Measurements from ENCODE around the gene CCDC186. TPM values are rescaled to one million over a fixed set of nuclear protein-coding genes. Genes with fewer than 3 reads are reported as not detected.

The CCDC186 gene
- total and polyA plus RNA-seq, 2 of the 13 experiments (the other 11 are each of a cell fraction or from before 2014, with no cell fraction given), result 4.2 to 11.8 TPM

DNA sequence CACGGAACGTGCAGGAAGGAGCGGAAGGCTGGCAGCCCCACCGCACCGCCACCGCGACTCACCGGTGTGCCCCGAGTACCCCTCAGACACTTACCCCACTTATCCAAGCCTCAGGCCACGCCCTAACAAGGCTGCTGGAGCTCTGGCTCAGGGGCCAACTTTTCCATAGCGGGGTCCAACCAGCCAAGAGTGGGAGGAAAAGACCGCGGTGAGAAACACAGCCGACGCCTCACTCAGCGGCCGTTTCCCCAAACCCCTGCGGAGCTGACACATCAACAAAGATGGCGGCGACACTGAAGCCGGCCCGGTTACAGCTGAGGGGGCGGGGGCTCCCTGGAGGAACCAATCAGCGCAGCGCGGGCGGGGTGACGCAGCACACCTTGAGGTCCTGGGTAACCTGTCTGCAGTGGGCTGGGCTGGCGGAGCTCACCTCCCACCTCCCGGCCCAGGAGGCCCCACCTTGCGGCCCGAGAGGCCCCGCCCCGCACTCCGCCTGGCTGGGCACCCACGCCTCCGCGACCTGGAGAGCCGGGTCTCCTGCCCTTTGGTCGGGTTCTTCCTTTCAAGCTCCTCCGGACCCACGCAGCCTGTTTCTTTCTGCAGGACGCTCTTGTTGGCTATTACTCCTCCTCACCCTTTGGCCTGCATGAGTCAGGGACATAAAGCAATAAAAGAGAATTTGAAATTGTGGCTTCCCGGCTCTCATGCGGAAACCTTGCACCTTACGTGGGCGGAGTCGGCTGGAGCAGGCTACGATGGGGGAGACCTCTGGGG lies at the start of gene CCDC186 (continued):
- TF ChIP-seq JUND (CRISPR knock-in tag; IDR thresholded peaks at IDR 0.05), result no peak
- TF ChIP-seq, protein P1, sequence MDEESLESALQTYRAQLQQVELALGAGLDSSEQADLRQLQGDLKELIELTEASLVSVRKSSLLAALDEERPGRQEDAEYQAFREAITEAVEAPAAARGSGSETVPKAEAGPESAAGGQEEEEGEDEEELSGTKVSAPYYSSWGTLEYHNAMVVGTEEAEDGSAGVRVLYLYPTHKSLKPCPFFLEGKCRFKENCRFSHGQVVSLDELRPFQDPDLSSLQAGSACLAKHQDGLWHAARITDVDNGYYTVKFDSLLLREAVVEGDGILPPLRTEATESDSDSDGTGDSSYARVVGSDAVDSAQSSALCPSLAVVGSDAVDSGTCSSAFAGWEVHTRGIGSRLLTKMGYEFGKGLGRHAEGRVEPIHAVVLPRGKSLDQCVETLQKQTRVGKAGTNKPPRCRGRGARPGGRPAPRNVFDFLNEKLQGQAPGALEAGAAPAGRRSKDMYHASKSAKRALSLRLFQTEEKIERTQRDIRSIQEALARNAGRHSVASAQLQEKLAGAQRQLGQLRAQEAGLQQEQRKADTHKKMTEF (CRISPR knock-in tag; IDR thresholded peaks at IDR 0.05), result peak; percentile 74
- TF ChIP-seq GATAD1 (CRISPR knock-in tag; IDR thresholded peaks at IDR 0.05), result peak; percentile 68; the same call in 1 of the 2 replicates
- TF ChIP-seq SP4 (CRISPR knock-in tag; IDR thresholded peaks at IDR 0.05), result peak; percentile 73
- no peak; the same call in 1 of the 2 replicates for TF ChIP-seq TCF7 (IDR thresholded peaks at IDR 0.05; ENCODE audit: low read depth)
- TF ChIP-seq KAT8 (CRISPR knock-in tag; IDR thresholded peaks at IDR 0.05), result peak; percentile 60
- TF ChIP-seq, protein P2, sequence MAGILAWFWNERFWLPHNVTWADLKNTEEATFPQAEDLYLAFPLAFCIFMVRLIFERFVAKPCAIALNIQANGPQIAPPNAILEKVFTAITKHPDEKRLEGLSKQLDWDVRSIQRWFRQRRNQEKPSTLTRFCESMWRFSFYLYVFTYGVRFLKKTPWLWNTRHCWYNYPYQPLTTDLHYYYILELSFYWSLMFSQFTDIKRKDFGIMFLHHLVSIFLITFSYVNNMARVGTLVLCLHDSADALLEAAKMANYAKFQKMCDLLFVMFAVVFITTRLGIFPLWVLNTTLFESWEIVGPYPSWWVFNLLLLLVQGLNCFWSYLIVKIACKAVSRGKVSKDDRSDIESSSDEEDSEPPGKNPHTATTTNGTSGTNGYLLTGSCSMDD (CRISPR knock-in tag; IDR thresholded peaks at IDR 0.05), result no peak
- no peak; the same call in 1 of the 2 replicates for TF ChIP-seq ZFP1 (CRISPR knock-in tag; IDR thresholded peaks at IDR 0.05)
- no peak for TF ChIP-seq U2AF2 (IDR thresholded peaks at IDR 0.05; ENCODE audit: low read depth, low read length)
- TF ChIP-seq ZNF558 (CRISPR knock-in tag; IDR thresholded peaks at IDR 0.05; ENCODE audit: borderline replicate concordance), result peak; percentile 68; the same call in 1 of the 2 replicates
- peak; percentile 70; the same call in 1 of the 2 replicates for TF ChIP-seq FOXC1 (CRISPR knock-in tag; IDR thresholded peaks at IDR 0.05; ENCODE audit: borderline replicate concordance)
- TF ChIP-seq CHCHD3 (CRISPR knock-in tag; IDR thresholded peaks at IDR 0.05), result no peak
- peak; percentile 76; the same call in 1 of the 2 replicates for TF ChIP-seq ZFP90 (CRISPR knock-in tag; IDR thresholded peaks at IDR 0.05; ENCODE audit: borderline replicate concordance)
- TF ChIP-seq ZNF883 (CRISPR knock-in tag; IDR thresholded peaks at IDR 0.05; ENCODE audit: not compliant biosample characterization), result no peak
- no peak for TF ChIP-seq ATM (IDR thresholded peaks at IDR 0.05; ENCODE audit: borderline replicate concordance)
- TF ChIP-seq NR3C1 (CRISPR knock-in tag; IDR thresholded peaks at IDR 0.05), result no peak
- TF ChIP-seq ZNF891 (CRISPR knock-in tag; IDR thresholded peaks at IDR 0.05), result peak; percentile 80; the same call in 1 of the 2 replicates
- TF ChIP-seq ZNF230 (CRISPR knock-in tag; IDR thresholded peaks at IDR 0.05), result no peak
- TF ChIP-seq, protein P3, sequence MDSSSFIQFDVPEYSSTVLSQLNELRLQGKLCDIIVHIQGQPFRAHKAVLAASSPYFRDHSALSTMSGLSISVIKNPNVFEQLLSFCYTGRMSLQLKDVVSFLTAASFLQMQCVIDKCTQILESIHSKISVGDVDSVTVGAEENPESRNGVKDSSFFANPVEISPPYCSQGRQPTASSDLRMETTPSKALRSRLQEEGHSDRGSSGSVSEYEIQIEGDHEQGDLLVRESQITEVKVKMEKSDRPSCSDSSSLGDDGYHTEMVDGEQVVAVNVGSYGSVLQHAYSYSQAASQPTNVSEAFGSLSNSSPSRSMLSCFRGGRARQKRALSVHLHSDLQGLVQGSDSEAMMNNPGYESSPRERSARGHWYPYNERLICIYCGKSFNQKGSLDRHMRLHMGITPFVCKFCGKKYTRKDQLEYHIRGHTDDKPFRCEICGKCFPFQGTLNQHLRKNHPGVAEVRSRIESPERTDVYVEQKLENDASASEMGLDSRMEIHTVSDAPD (CRISPR knock-in tag; IDR thresholded peaks at IDR 0.05), result no peak
- TF ChIP-seq, protein P4, sequence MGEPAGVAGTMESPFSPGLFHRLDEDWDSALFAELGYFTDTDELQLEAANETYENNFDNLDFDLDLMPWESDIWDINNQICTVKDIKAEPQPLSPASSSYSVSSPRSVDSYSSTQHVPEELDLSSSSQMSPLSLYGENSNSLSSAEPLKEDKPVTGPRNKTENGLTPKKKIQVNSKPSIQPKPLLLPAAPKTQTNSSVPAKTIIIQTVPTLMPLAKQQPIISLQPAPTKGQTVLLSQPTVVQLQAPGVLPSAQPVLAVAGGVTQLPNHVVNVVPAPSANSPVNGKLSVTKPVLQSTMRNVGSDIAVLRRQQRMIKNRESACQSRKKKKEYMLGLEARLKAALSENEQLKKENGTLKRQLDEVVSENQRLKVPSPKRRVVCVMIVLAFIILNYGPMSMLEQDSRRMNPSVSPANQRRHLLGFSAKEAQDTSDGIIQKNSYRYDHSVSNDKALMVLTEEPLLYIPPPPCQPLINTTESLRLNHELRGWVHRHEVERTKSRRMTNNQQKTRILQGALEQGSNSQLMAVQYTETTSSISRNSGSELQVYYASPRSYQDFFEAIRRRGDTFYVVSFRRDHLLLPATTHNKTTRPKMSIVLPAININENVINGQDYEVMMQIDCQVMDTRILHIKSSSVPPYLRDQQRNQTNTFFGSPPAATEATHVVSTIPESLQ (CRISPR knock-in tag; conservative IDR thresholded peaks at IDR 0.05), result no peak

Data from HepG2 (cell line).